ENCODE data around the gene SNUPN. TPM values are rescaled to one million over a fixed set of nuclear protein-coding genes. Genes with fewer than 3 reads are reported as not detected.

The SNUPN gene
- total and polyA plus RNA-seq, 2 donors (not counting 1 experiment from before 2014, with no cell fraction given): 10.5 to 23.5 TPM

GRCh38 chr15:75653347-75653913 is 27.9 kb upstream of the SNUPN start:
- DNase-seq (no peak), ATAC-seq (ENCODE audit: low read depth) (no peak)
- peaks cover under 1 to 1% of the 10 kb centered on the region in 2 donors for H3K4me1 ChIP-seq (ENCODE audit: control insufficient read depth in 2 of 2, insufficient read depth in 2 of 2, low read length in 2 of 2)
- H3K27me3 ChIP-seq (replicated peaks in 1 of 4; ENCODE audit: control extremely low read depth in 1 of 4, control insufficient read depth in 3 of 4, insufficient read depth in 4 of 4, low read length in 3 of 4): peaks cover 0 to 5% (median 3%) of the 10 kb centered on the region in 4 experiments
- H3K36me3 ChIP-seq (replicated peaks in 1 of 2; ENCODE audit: control extremely low read depth in 1 of 2, control insufficient read depth in 1 of 2, extremely low read depth in 1 of 2, insufficient read depth in 2 of 2, low read length in 1 of 2): no peaks in the 10 kb centered on the region
- H3K79me2 ChIP-seq (ENCODE audit: control insufficient read depth, insufficient read depth, low read length): no peaks in the 10 kb centered on the region
- CTCF ChIA-PET: no interaction called here
- no peak overlapping the region for H3K27ac ChIP-seq (ENCODE audit: low read length in 2 of 2)
- no peak overlapping the region for H3K9ac ChIP-seq (ENCODE audit: low read length)
- no peaks in the 10 kb centered on the region for H4K20me1 ChIP-seq (ENCODE audit: control insufficient read depth, insufficient read depth, low read length, poor library complexity, severe bottlenecking)
- H3K4me3 ChIP-seq (ENCODE audit: control extremely low read depth in 1 of 5, extremely low read depth in 1 of 5, insufficient read depth in 1 of 5, low read depth in 2 of 5, low read length in 4 of 5): no peak overlapping the region
- Mint-ChIP-seq H3K9me3 (ENCODE audit: insufficient read depth) (no peaks in the 10 kb centered on the region), H3K27me3 (peaks cover 13% of the 10 kb centered on the region), H3K4me3 (no peak overlapping the region), H3K4me1 (peaks cover 2% of the 10 kb centered on the region), H3K27ac (no peak overlapping the region)
- no peaks in the 10 kb centered on the region for H3K9me3 ChIP-seq (ENCODE audit: control extremely low read depth in 1 of 3, control insufficient read depth in 2 of 3, insufficient read depth in 1 of 3, low read length in 2 of 3)
- POLR2A ChIA-PET: interaction anchor here (0.6 kb wide), 1 partner anchor 88 kb away, joined by 4 read pairs; no protein-coding TSS in a partner anchor
- H2AFZ ChIP-seq (ENCODE audit: insufficient read depth, low read depth, low read length, poor library complexity, severe bottlenecking): no peak overlapping the region
- H3K4me2 ChIP-seq (replicated peaks; ENCODE audit: low read depth, low read length, poor library complexity, severe bottlenecking): no peak overlapping the region
- WGBS (ENCODE audit: insufficient coverage): 93% methylated on average over 14 of the region's 16 CpGs
- intact Hi-C loops (cut with micrococcal nuclease): no loop called here
- no peak for TF ChIP-seq EZH2 (IDR thresholded peaks at IDR 0.05; ENCODE audit: borderline replicate concordance, insufficient read depth, low read depth, low read length, poor library complexity, severe bottlenecking)
- no peak for TF ChIP-seq CTCF (IDR thresholded peaks at IDR 0.05)

DNA sequence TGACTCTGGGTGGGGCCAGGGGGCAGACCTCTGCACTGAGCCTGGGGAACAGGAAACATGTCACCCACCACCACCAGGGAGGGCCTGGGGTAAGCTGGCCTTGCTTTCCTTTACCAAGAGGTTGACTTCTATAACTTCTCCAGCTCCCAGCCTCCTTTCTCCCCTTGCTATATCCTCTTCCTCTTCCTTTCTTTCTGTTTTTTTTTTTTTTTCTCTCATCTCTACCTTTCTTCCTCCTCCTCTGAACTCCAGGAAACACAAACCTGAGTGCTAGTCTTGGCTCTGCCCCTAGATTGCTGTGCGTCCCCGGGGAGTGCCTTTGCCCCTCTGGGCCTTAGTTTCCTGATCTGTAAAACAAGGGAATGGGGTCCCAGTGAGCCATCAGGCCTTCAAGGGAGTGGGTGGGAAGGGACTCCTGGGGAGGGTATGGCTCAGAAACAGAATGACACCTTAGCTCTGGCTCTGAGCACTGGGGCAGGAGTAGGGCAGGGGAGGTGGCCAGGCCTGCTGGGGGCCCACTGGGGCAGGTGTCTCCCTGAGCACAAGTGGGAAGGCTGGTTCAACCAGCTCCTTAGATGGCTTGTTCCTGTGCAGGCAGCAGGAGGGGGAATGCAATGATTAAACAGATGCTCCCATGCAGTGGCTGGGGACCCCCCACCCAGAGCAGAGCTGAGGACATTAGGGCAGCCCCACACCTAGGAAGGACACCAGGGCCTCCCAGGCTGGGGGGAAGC is 26.5 kb upstream of the SNUPN start:
- H3K27ac ChIP-seq (ENCODE audit: low read length in 2 of 2): no peak overlapping the region
- TF ChIP-seq CTCF (IDR thresholded peaks at IDR 0.05) (no peak), EZH2 (IDR thresholded peaks at IDR 0.05; ENCODE audit: borderline replicate concordance, insufficient read depth, low read depth, low read length, poor library complexity, severe bottlenecking) (no peak)
- peaks cover 0 to 18% (median 7%) of the 10 kb centered on the region in 4 experiments for H3K27me3 ChIP-seq (replicated peaks in 1 of 4; ENCODE audit: control extremely low read depth in 1 of 4, control insufficient read depth in 3 of 4, insufficient read depth in 4 of 4, low read length in 3 of 4)
- Mint-ChIP-seq H3K4me1 (peaks cover 7% of the 10 kb centered on the region), H3K4me3 (no peak overlapping the region), H3K27ac (no peak overlapping the region), H3K9me3 (ENCODE audit: insufficient read depth) (no peaks in the 10 kb centered on the region), H3K27me3 (peaks cover 14% of the 10 kb centered on the region)
- WGBS (ENCODE audit: insufficient coverage): 87% methylated on average over 2 of the region's 2 CpGs
- H3K9ac ChIP-seq (ENCODE audit: low read length): no peak overlapping the region
- ChIA-PET POLR2A (no interaction called here), CTCF (no interaction called here)
- peaks cover 0 to 4% (median 0%) of the 10 kb centered on the region in 3 donors for H3K9me3 ChIP-seq (ENCODE audit: control extremely low read depth in 1 of 3, control insufficient read depth in 2 of 3, insufficient read depth in 1 of 3, low read length in 2 of 3)
- DNase-seq (no peak), ATAC-seq (ENCODE audit: low read depth) (no peak)
- no peak overlapping the region for H3K4me2 ChIP-seq (replicated peaks; ENCODE audit: low read depth, low read length, poor library complexity, severe bottlenecking)
- H3K4me1 ChIP-seq (ENCODE audit: control insufficient read depth in 2 of 2, insufficient read depth in 2 of 2, low read length in 2 of 2): peaks cover 10 to 11% of the 10 kb centered on the region in 2 donors
- H4K20me1 ChIP-seq (ENCODE audit: control insufficient read depth, insufficient read depth, low read length, poor library complexity, severe bottlenecking): no peaks in the 10 kb centered on the region
- H3K79me2 ChIP-seq (ENCODE audit: control insufficient read depth, insufficient read depth, low read length): no peaks in the 10 kb centered on the region
- no peak overlapping the region for H3K4me3 ChIP-seq (ENCODE audit: control extremely low read depth in 1 of 5, extremely low read depth in 1 of 5, insufficient read depth in 1 of 5, low read depth in 2 of 5, low read length in 4 of 5)
- H2AFZ ChIP-seq (ENCODE audit: insufficient read depth, low read depth, low read length, poor library complexity, severe bottlenecking): no peak overlapping the region
- intact Hi-C loops (cut with micrococcal nuclease): no loop called here
- no peaks in the 10 kb centered on the region for H3K36me3 ChIP-seq (replicated peaks in 1 of 2; ENCODE audit: control extremely low read depth in 1 of 2, control insufficient read depth in 1 of 2, extremely low read depth in 1 of 2, insufficient read depth in 2 of 2, low read length in 1 of 2)
